GM21737 (cell line): ENCODE data around the gene PHLDB3.
"Not testable (repeated sequence)": the region's sequence is repeated elsewhere in the genome, so short reads cannot be mapped to it uniquely, and the experiment has no call there.

Experiments
- ATAC-seq: cut with Tn5 transposase; IDR thresholded peaks from one replicate; pipeline ENCODE4 v1.9.1; 2021; ENCODE audit warnings: mild to moderate bottlenecking, moderate library complexity; ENCODE audit not compliant: unreplicated experiment

The PHLDB3 gene

GRCh38 chr19:43446746-43447489 is 57.6 kb downstream of the PHLDB3 start:
- no peak for ATAC-seq

- no peak for ATAC-seq
Measured at GRCh38 chr19:43445426-43445825, 59.1 kb downstream of the PHLDB3 start.

GRCh38 chr19:43444531-43445287 is 59.8 kb downstream of the PHLDB3 start:
- no peak for ATAC-seq

GRCh38 chr19:43444091-43444490 is 60.5 kb downstream of the PHLDB3 start:
- ATAC-seq, result not testable (repeated sequence)

- no peak for ATAC-seq
Measured at GRCh38 chr19:43441716-43442115, 62.8 kb downstream of the PHLDB3 start.

- no peak for ATAC-seq
Measured at GRCh38 chr19:43439709-43440063, 64.9 kb downstream of the PHLDB3 start.

- no peak for ATAC-seq
Measured at GRCh38 chr19:43439032-43439708, 65.4 kb downstream of the PHLDB3 start.

GRCh38 chr19:43438291-43439031 is 66.1 kb downstream of the PHLDB3 start:
- no peak for ATAC-seq

- ATAC-seq, result no peak
Measured at GRCh38 chr19:43437712-43438111, 66.8 kb downstream of the PHLDB3 start.

- not testable (repeated sequence) for ATAC-seq
Measured at GRCh38 chr19:43437284-43437683, 67.3 kb downstream of the PHLDB3 start.

GRCh38 chr19:43435775-43436174 is 68.8 kb downstream of the PHLDB3 start:
- ATAC-seq, result no peak

GRCh38 chr19:43433689-43434088 is 70.9 kb downstream of the PHLDB3 start:
- ATAC-seq, result no peak

GRCh38 chr19:43433358-43433673 is 71.2 kb downstream of the PHLDB3 start:
- ATAC-seq, result no peak

GRCh38 chr19:43430976-43431375 is 73.6 kb downstream of the PHLDB3 start:
- ATAC-seq, result no peak

- ATAC-seq, result no peak
Measured at GRCh38 chr19:43430142-43430710, 74.3 kb downstream of the PHLDB3 start.

GRCh38 chr19:43429395-43429794 is 75.2 kb downstream of the PHLDB3 start:
- no peak for ATAC-seq

- ATAC-seq, result no peak
Measured at GRCh38 chr19:43425567-43426392, 78.8 kb downstream of the PHLDB3 start.
